Measurements from ENCODE around the gene SYT1.

- no peak for TF ChIP-seq GATA2 (IDR thresholded peaks at IDR 0.05; ENCODE audit: low read depth, low read length)
- no peak for TF ChIP-seq GATA3 (IDR thresholded peaks at IDR 0.05; ENCODE audit: low read depth, low read length)
Observed at GRCh38 chr12:79351251-79351650, 486.7 kb downstream of the SYT1 start.
